BJ (cell line): ENCODE results near the gene DLGAP1. TPM values are rescaled to one million over a fixed set of nuclear protein-coding genes. Genes with fewer than 3 reads are reported as not detected.

Experiments used
- CTCF ChIA-PET: fragments of 350-600 bp; formaldehyde crosslinking; extraction: SDS; loops from one replicate; lab custom pipeline; 2021; ENCODE audit warnings: antibody characterized with exemption, inconsistent platforms; lab: Yijun Ruan, JAX
- POLR2A ChIA-PET: fragments of 300-600 bp; sonication (Branson Sonifier 250); formaldehyde crosslinking; extraction: SDS; loops from one replicate; lab custom pipeline; 2021; ENCODE audit warnings: antibody characterized with exemption; lab: Charles Lee
- DNase-seq: peaks from one replicate; pipeline ENCODE4 v3.0.0-alpha.2; 2011; ENCODE audit warnings: low read depth
- H3K27me3 ChIP-seq: 2 replicates; pipeline ENCODE4 v1.6.0; 2011; ENCODE audit warnings: low read length; ENCODE audit not compliant: control insufficient read depth, insufficient read depth
- H3K36me3 ChIP-seq: 2 replicates; pipeline ENCODE4 v1.5.1; 2011; ENCODE audit warnings: low read length; ENCODE audit not compliant: control insufficient read depth, insufficient read depth
- H3K4me3 ChIP-seq: 2 replicates; pipeline ENCODE4 v1.5.1; 2011; ENCODE audit warnings: low read depth, mild to moderate bottlenecking, control low read depth, low read length
- polyA plus RNA-seq: library from polyadenylated mRNA; depleted of rRNA; stranded (reverse); fragments of >200 nt; gene quantifications from 2 replicates; pipeline ENCODE4 v1.2.3, GENCODE V29; 2011
- TF ChIP-seq, protein P1 (sequence below): IDR thresholded peaks from 2 replicates; pipeline ENCODE4 v1.5.1; 2011; ENCODE audit warnings: low read depth, mild to moderate bottlenecking, control low read depth, inconsistent platforms, low read length, moderate library complexity; ENCODE audit not compliant: insufficient read depth

DLGAP1 gene
- polyA plus RNA-seq, 1 experiment = 0.02 TPM

GRCh38 chr18:3902676-3903075 is 552.4 kb downstream of the DLGAP1 start:
- ChIA-PET POLR2A (no interaction called here), CTCF (interaction anchor here (0.6 to 1.4 kb wide), 4 partner anchors 18 to 132 kb away, joined by 3 to 4 read pairs (median 3); no protein-coding TSS in a partner anchor)
- no peak for DNase-seq
- H3K27me3 ChIP-seq = no peaks in the 10 kb centered on the region
- TF ChIP-seq, protein P1, sequence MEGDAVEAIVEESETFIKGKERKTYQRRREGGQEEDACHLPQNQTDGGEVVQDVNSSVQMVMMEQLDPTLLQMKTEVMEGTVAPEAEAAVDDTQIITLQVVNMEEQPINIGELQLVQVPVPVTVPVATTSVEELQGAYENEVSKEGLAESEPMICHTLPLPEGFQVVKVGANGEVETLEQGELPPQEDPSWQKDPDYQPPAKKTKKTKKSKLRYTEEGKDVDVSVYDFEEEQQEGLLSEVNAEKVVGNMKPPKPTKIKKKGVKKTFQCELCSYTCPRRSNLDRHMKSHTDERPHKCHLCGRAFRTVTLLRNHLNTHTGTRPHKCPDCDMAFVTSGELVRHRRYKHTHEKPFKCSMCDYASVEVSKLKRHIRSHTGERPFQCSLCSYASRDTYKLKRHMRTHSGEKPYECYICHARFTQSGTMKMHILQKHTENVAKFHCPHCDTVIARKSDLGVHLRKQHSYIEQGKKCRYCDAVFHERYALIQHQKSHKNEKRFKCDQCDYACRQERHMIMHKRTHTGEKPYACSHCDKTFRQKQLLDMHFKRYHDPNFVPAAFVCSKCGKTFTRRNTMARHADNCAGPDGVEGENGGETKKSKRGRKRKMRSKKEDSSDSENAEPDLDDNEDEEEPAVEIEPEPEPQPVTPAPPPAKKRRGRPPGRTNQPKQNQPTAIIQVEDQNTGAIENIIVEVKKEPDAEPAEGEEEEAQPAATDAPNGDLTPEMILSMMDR = no peak
- no peak overlapping the region for H3K4me3 ChIP-seq
- no peaks in the 10 kb centered on the region for H3K36me3 ChIP-seq

DNA sequence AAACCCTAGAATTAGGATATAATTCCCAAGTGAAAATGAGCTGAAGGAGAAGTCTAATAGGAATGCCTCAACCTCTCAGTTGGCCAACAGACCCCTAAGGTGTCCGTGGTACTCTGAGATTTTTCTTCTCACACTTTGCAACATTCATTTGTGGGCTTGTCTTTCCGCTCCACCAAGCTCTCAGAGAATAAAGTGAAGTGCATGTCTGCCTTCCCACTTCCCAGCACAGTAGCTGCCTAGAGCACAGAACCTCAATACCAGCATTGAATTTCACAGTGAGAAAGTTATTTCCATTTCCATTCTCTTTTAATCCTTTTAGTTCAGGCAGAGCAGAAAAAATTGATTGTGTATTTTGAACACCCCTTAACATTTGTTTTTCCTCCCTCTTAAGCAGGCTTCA is 553.3 kb downstream of the DLGAP1 start:
- no peak overlapping the region for H3K4me3 ChIP-seq
- TF ChIP-seq, protein P1 = no peak
- CTCF ChIA-PET = interaction anchor here (1.3 to 2.0 kb wide), 3 partner anchors 32 to 131 kb away, joined by 3 to 7 read pairs (median 4); no protein-coding TSS in a partner anchor
- H3K36me3 ChIP-seq = no peaks in the 10 kb centered on the region
- H3K27me3 ChIP-seq = no peaks in the 10 kb centered on the region
- POLR2A ChIA-PET = no interaction called here
- no peak for DNase-seq

DNA sequence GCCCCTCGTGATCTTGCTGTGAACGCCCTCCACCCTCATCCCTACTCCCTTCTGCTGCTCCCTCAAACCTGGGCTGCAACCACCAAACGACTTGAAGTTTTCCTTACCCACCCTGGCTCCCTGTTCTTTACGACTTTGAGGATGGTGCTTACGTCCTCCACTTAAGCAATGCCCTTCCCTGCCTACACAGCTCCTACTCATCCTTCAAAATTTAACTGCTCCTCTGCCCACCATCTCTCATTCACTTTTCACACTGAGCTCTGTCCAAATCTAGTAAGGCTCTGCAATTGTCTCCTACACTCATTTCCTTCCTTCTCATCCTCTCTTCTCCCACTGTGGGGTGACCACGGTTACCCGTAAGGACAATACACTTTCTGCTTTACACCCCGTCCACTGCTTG is 554.1 kb downstream of the DLGAP1 start:
- Histone ChIP-seq H3K36me3 (no peaks in the 10 kb centered on the region), H3K27me3 (no peaks in the 10 kb centered on the region), H3K4me3 (no peak overlapping the region)
- POLR2A ChIA-PET = no interaction called here
- no peak for DNase-seq
- TF ChIP-seq, protein P1 = no peak
- CTCF ChIA-PET = interaction anchor here (2.0 kb wide), 1 partner anchor 130 kb away, joined by 7 read pairs; no protein-coding TSS in a partner anchor

- no peak overlapping the region for H3K4me3 ChIP-seq
- no peaks in the 10 kb centered on the region for H3K36me3 ChIP-seq
- H3K27me3 ChIP-seq = no peaks in the 10 kb centered on the region
- TF ChIP-seq, protein P1 = no peak
- ChIA-PET POLR2A (no interaction called here), CTCF (interaction anchor here (2.0 kb wide), 1 partner anchor 129 kb away, joined by 7 read pairs; no protein-coding TSS in a partner anchor)
- DNase-seq = no peak
Observed at GRCh38 chr18:3900327-3900726, 554.8 kb downstream of the DLGAP1 start.

- H3K36me3 ChIP-seq = no peaks in the 10 kb centered on the region
- no peak for DNase-seq
- TF ChIP-seq, protein P1 = no peak
- ChIA-PET POLR2A (no interaction called here), CTCF (no interaction called here)
- no peaks in the 10 kb centered on the region for H3K27me3 ChIP-seq
- H3K4me3 ChIP-seq = no peak overlapping the region
Observed at GRCh38 chr18:3898861-3899613, 556.1 kb downstream of the DLGAP1 start.
